H1 (cell line): Measurements from ENCODE around the gene ASZ1. TPM values are rescaled to one million over a fixed set of nuclear protein-coding genes. Genes with fewer than 3 reads are reported as not detected.

ENCODE experiments used
- CTCF ChIA-PET: fragments of 300-600 bp; sonication (Branson Sonifier 250); formaldehyde crosslinking; loops from one replicate; lab custom pipeline; 2021; ENCODE audit not compliant: partially characterized antibody; lab: Charles Lee
- POLR2A ChIA-PET: fragments of 300-600 bp; sonication (Branson Sonifier 250); formaldehyde crosslinking; loops from one replicate; lab custom pipeline; 2021; ENCODE audit warnings: inconsistent platforms; ENCODE audit not compliant: partially characterized antibody; lab: Charles Lee
- DNase-seq, 2 experiments: peaks; one replicate each; pipeline versions ENCODE4 v3.0.0 to v3.0.0-alpha.2; 2010 to 2022; ENCODE audit warnings: low spot score in 2 of 2, low read depth in 1 of 2, mixed read lengths in 1 of 2
- FAIRE-seq: peaks from 2 replicates; lab custom pipeline; 2011; peaks lifted over from hg19 to GRCh38; lab: Jason Lieb, UNC
- H2AFZ ChIP-seq: 2 replicates; pipeline ENCODE4 v1.8.1; 2012; ENCODE audit warnings: low read length, inconsistent platforms
- H2AK5ac ChIP-seq: 2 replicates; pipeline ENCODE4 v1.6.1; 2013; ENCODE audit warnings: low read depth, low read length
- H2BK120ac ChIP-seq: replicated peaks from 2 replicates; pipeline ENCODE3; 2013; ENCODE audit warnings: low read depth, low read length, inconsistent platforms
- H2BK12ac ChIP-seq: 2 replicates; pipeline ENCODE4 v1.6.1; 2013; ENCODE audit warnings: low read depth, low read length
- H2BK15ac ChIP-seq: 2 replicates; pipeline ENCODE4 v1.6.1; 2013; ENCODE audit warnings: low read length
- H2BK20ac ChIP-seq: 2 replicates; pipeline ENCODE4 v1.6.1; 2013; ENCODE audit warnings: low read length
- H2BK5ac ChIP-seq: 2 replicates; pipeline ENCODE4 v1.6.1; 2013; ENCODE audit warnings: low read depth, low read length
- H3K14ac ChIP-seq: 2 replicates; pipeline ENCODE4 v1.6.1; 2013; ENCODE audit warnings: inconsistent platforms; ENCODE audit not compliant: insufficient read length
- H3K18ac ChIP-seq: 2 replicates; pipeline ENCODE4 v1.6.1; 2013; ENCODE audit warnings: low read length; ENCODE audit errors: extremely low read depth
- H3K23ac ChIP-seq: 2 replicates; pipeline ENCODE4 v1.6.1; 2013; ENCODE audit warnings: inconsistent platforms; ENCODE audit not compliant: insufficient read length
- H3K23me2 ChIP-seq: 2 replicates; pipeline ENCODE4 v1.6.1; 2013; ENCODE audit warnings: low read depth, low read length
- H3K27ac ChIP-seq: 2 replicates; pipeline ENCODE4 v1.6.1; 2011; ENCODE audit warnings: low read depth, low read length, inconsistent platforms
- H3K27me3 ChIP-seq, 4 experiments: replicated peaks in 1 of 4; 1 replicate in 1 of 4; 2 replicates in 3 of 4; pipeline versions ENCODE4 v1.6.1 to v1.8.1; 2011 to 2013; ENCODE audit warnings: low read length in 3 of 4, mild to moderate bottlenecking in 3 of 4, inconsistent platforms in 2 of 4, mixed read lengths in 2 of 4, moderate library complexity in 1 of 4; ENCODE audit not compliant: control insufficient read depth in 3 of 4, insufficient read depth in 3 of 4; ENCODE audit errors: extremely low read depth in 1 of 4
- H3K36me3 ChIP-seq, 4 experiments: 2 replicates each; pipeline versions ENCODE4 v1.6.1 to v1.8.1; 2011 to 2013; ENCODE audit warnings: mild to moderate bottlenecking in 4 of 4, low read length in 3 of 4, moderate library complexity in 2 of 4, control low read depth in 1 of 4, inconsistent platforms in 1 of 4; ENCODE audit not compliant: insufficient read depth in 4 of 4, control insufficient read depth in 2 of 4
- H3K4ac ChIP-seq: replicated peaks from 2 replicates; pipeline ENCODE3; 2013; ENCODE audit warnings: low read length, low read depth, mixed read lengths, inconsistent platforms; ENCODE audit not compliant: insufficient read length
- H3K4me1 ChIP-seq, 4 experiments: replicated peaks in 1 of 4; 1 replicate in 1 of 4; 2 replicates in 3 of 4; pipeline versions ENCODE4 v1.6.1 to v1.8.1; 2011 to 2013; ENCODE audit warnings: low read length in 3 of 4, inconsistent platforms in 2 of 4, mixed read lengths in 1 of 4; ENCODE audit not compliant: insufficient read depth in 4 of 4, control insufficient read depth in 3 of 4
- H3K4me2 ChIP-seq, 2 experiments: 2 replicates each; pipeline versions ENCODE4 v1.6.1 to v1.8.1; 2011 to 2013; ENCODE audit warnings: low read depth in 2 of 2, low read length in 2 of 2, control low read depth in 1 of 2, inconsistent platforms in 1 of 2, mild to moderate bottlenecking in 1 of 2; ENCODE audit not compliant: insufficient read depth in 1 of 2
- H3K4me3 ChIP-seq, 4 experiments: fragments of 200-600, 300-600 bp in 1 of 4; sonication (generic), shearing (Covaris generic), sonication (Bioruptor Twin) in 1 of 4; 2 replicates each; pipeline versions ENCODE4 v1.5.1 to v1.8.1; 2011 to 2016; ENCODE audit warnings: low read length in 4 of 4, low read depth in 3 of 4, control low read depth in 2 of 4, inconsistent platforms in 2 of 4, mild to moderate bottlenecking in 2 of 4, mixed read lengths in 1 of 4, moderate library complexity in 1 of 4; ENCODE audit not compliant: insufficient read depth in 2 of 4; ENCODE audit errors: extremely low read depth in 1 of 4
- H3K56ac ChIP-seq: replicated peaks from 2 replicates; pipeline ENCODE3; 2013; ENCODE audit warnings: low read depth, mild to moderate bottlenecking, mixed read lengths, low read length, inconsistent platforms; ENCODE audit not compliant: insufficient read length
- H3K79me1 ChIP-seq: 2 replicates; pipeline ENCODE4 v1.6.1; 2013; ENCODE audit warnings: low read depth, low read length, control low read depth
- H3K79me2 ChIP-seq, 2 experiments: 2 replicates each; pipeline versions ENCODE4 v1.6.1 to v1.8.1; 2012 to 2013; ENCODE audit warnings: low read length in 2 of 2, mild to moderate bottlenecking in 2 of 2, inconsistent platforms in 1 of 2; ENCODE audit not compliant: insufficient read depth in 2 of 2, control insufficient read depth in 1 of 2
- H3K9ac ChIP-seq, 4 experiments: replicated peaks in 1 of 4; 1 replicate in 1 of 4; 2 replicates in 3 of 4; pipeline versions ENCODE4 v1.6.1 to v1.8.1; 2011 to 2013; ENCODE audit warnings: low read depth in 3 of 4, low read length in 3 of 4, control low read depth in 2 of 4, mild to moderate bottlenecking in 2 of 4, moderate library complexity in 2 of 4, inconsistent platforms in 1 of 4; ENCODE audit errors: extremely low read depth in 1 of 4
- H3K9me3 ChIP-seq, 2 experiments: 2 replicates each; pipeline versions ENCODE4 v1.6.1 to v1.8.1; 2012 to 2013; ENCODE audit warnings: mild to moderate bottlenecking in 2 of 2, moderate library complexity in 2 of 2, control low read depth in 1 of 2, inconsistent platforms in 1 of 2, low read depth in 1 of 2, low read length in 1 of 2, mixed read lengths in 1 of 2; ENCODE audit not compliant: insufficient read depth in 2 of 2
- H4K20me1 ChIP-seq, 2 experiments: replicated peaks in 1 of 2; 2 replicates each; pipeline versions ENCODE3 to v1.8.1; 2011 to 2013; ENCODE audit warnings: inconsistent platforms in 2 of 2, low read length in 2 of 2, mild to moderate bottlenecking in 1 of 2; ENCODE audit not compliant: insufficient read depth in 2 of 2, control insufficient read depth in 1 of 2
- H4K5ac ChIP-seq: 2 replicates; pipeline ENCODE4 v1.6.1; 2013; ENCODE audit warnings: low read length, low read depth, mixed read lengths, inconsistent platforms; ENCODE audit not compliant: insufficient read length
- H4K8ac ChIP-seq: 2 replicates; pipeline ENCODE4 v1.8.0; 2013; ENCODE audit warnings: mild to moderate bottlenecking, moderate library complexity, low read length, inconsistent platforms; ENCODE audit not compliant: insufficient read depth; ENCODE audit errors: extremely low read depth
- H4K91ac ChIP-seq: replicated peaks from 2 replicates; pipeline ENCODE3; 2013; ENCODE audit warnings: low read length, mixed read lengths, inconsistent platforms; ENCODE audit not compliant: insufficient read length
- CBX8 ChIP-seq: fragments of 300-800, 300-1000 bp; sonication (generic); IDR thresholded peaks from 2 replicates; pipeline ENCODE4 v1.7.1; 2016; ENCODE audit warnings: low read depth, low read length, borderline replicate concordance
- CEBPB ChIP-seq: IDR thresholded peaks from 2 replicates; pipeline ENCODE4 v1.6.1; 2012; ENCODE audit warnings: low read depth, low read length
- EP300 ChIP-seq, 2 experiments: IDR thresholded peaks; 1 replicate in 1 of 2; 2 replicates in 1 of 2; pipeline ENCODE4 v1.6.1; 2011 to 2012; ENCODE audit warnings: low read depth in 2 of 2, low read length in 2 of 2, mild to moderate bottlenecking in 2 of 2, borderline replicate concordance in 1 of 2, inconsistent platforms in 1 of 2, moderate library complexity in 1 of 2
- HDAC2 ChIP-seq, 2 experiments: fragments of 300-600 bp in 1 of 2; sonication (generic) in 1 of 2; IDR thresholded peaks; 2 replicates each; pipeline ENCODE4 v1.6.1; 2011 to 2012; ENCODE audit warnings: low read depth in 2 of 2, low read length in 2 of 2, mild to moderate bottlenecking in 2 of 2, moderate library complexity in 2 of 2, borderline replicate concordance in 1 of 2, inconsistent platforms in 1 of 2
- MAFK ChIP-seq: IDR thresholded peaks from 2 replicates; pipeline ENCODE4 v1.6.1; 2012; ENCODE audit warnings: low read depth, mild to moderate bottlenecking, improper control_type of control experiment, low read length
- NANOG ChIP-seq: IDR thresholded peaks from 2 replicates; pipeline ENCODE4 v1.6.1; 2011; ENCODE audit warnings: low read length, low read depth, mild to moderate bottlenecking, inconsistent platforms; ENCODE audit not compliant: insufficient read depth, poor library complexity, severe bottlenecking
- NRF1 ChIP-seq: IDR thresholded peaks from 2 replicates; pipeline ENCODE4 v1.6.1; 2011; ENCODE audit warnings: mild to moderate bottlenecking, low read depth, low read length, improper control_type of control experiment
- RBBP5 ChIP-seq: IDR thresholded peaks from 2 replicates; pipeline ENCODE4 v1.7.1; 2012; ENCODE audit warnings: low read depth, mild to moderate bottlenecking, inconsistent platforms, low read length, moderate library complexity, borderline replicate concordance
- RFX5 ChIP-seq: IDR thresholded peaks from 2 replicates; pipeline ENCODE4 v1.6.1; 2011; ENCODE audit warnings: low read depth, low read length, improper control_type of control experiment, borderline replicate concordance
- SAP30 ChIP-seq: fragments of 300-600 bp; sonication (generic); IDR thresholded peaks from 2 replicates; pipeline ENCODE4 v1.7.1; 2012; ENCODE audit warnings: low read length, moderate library complexity, mild to moderate bottlenecking, inconsistent platforms; ENCODE audit not compliant: insufficient read depth, insufficient replicate concordance
- SIN3A ChIP-seq, 2 experiments: IDR thresholded peaks in 1 of 2; conservative IDR thresholded peaks in 1 of 2; 2 replicates each; pipeline ENCODE4 v1.6.1; 2011 to 2012; ENCODE audit warnings: low read length in 2 of 2, improper control_type of control experiment in 1 of 2, low read depth in 1 of 2, mild to moderate bottlenecking in 1 of 2
- TCF12 ChIP-seq: IDR thresholded peaks from 2 replicates; pipeline ENCODE4 v1.6.1; 2011; ENCODE audit warnings: low read depth, mild to moderate bottlenecking, low read length
- WGBS, 2 experiments: shearing (Covaris generic) in 1 of 2; methylation state at CpG; one replicate each; pipeline versions ENCODE4 v1.1.6 to v1.1.7; 2013 to 2015; ENCODE audit warnings: low lambda C conversion rate in 2 of 2, mixed read lengths in 2 of 2, inconsistent platforms in 1 of 2, low coverage in 1 of 2, missing lambda C conversion rate in 1 of 2; ENCODE audit not compliant: insufficient replicate concordance in 2 of 2, insufficient coverage in 1 of 2, insufficient read length in 1 of 2; ENCODE audit errors: extremely low coverage in 1 of 2, missing lambda C conversion rate in 1 of 2; 5-methylcytosine and 5-hydroxymethylcytosine counted together
- polyA plus RNA-seq, 7 experiments: library from polyadenylated mRNA; depleted of rRNA in 3 of 7; stranded (reverse) in 5 of 7; unstranded in 2 of 7; fragments of >200 nt in 5 of 7; fragments of 200-250 nt in 2 of 7; gene quantifications; 1 replicate in 5 of 7; 2 replicates in 1 of 7; 4 replicates in 1 of 7; pipeline versions ENCODE4 v1.2.1 to v1.2.3, GENCODE V29; 2011 to 2013; ENCODE audit warnings: missing spikeins in 2 of 7, mixed read lengths in 2 of 7
- total RNA-seq: library from RNA; stranded (reverse); fragmentation: NEBNext Ultra II Directional; extraction: Animal tissue kit (Norgen Biotek cat#: 25700); gene quantifications from 2 replicates; pipeline ENCODE4 v1.2.1, GENCODE V29; 2021

Gene ASZ1
- total and polyA plus RNA-seq, 2 of the 8 experiments (the other 6 are each of a cell fraction or from before 2014, with no cell fraction given) = not detected

DNA sequence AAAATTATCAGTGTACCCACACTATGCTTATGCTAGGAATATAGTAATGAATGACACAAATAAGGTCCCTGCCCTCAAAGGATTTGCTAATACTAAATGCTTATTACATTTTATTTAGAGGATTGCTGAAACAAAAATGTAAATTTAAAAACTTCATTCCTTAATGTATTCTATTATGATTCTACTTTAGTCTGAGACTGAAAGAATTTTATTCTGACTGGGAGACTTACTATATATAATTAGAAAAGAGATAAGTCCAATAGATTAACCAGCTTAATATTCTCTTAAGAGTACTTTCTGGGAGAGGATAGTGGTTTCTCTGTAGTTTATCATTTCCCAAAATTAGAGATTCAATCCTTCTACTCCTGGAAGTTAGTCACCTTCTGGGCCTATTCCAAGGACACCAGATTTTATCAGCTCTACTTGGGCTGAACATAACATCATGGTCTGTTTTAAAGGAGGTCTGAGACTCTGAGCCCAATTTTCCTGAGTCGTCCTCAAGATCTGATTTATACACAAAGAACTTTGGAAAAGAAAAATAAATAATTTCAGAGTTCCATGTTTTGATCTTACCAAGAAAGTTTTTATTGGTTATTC is 41.1 kb downstream of the ASZ1 start:
- Histone ChIP-seq H3K36me3 (no peaks in the 10 kb centered on the region), H2AK5ac (no peak overlapping the region), H3K56ac (no peak overlapping the region), H2AFZ (no peak overlapping the region), H4K5ac (no peak overlapping the region), H3K27me3 (peaks cover 0 to 2% (median 0%) of the 10 kb centered on the region in 4 experiments; a peak in 1 of 7 replicates), H3K9ac (no peak overlapping the region), H3K27ac (no peak overlapping the region), H4K20me1 (no peaks in the 10 kb centered on the region), H3K9me3 (no peaks in the 10 kb centered on the region), H3K4me3 (no peak overlapping the region), H3K23ac (no peak overlapping the region), H3K79me2 (no peaks in the 10 kb centered on the region), H3K23me2 (no peaks in the 10 kb centered on the region), H2BK5ac (no peak overlapping the region), H3K14ac (no peak overlapping the region), H2BK15ac (no peak overlapping the region), H4K8ac (no peak overlapping the region), H2BK120ac (no peak overlapping the region), H3K4ac (no peak overlapping the region), H3K18ac (no peak overlapping the region), H3K4me1 (no peaks in the 10 kb centered on the region), H3K4me2 (no peak overlapping the region), H2BK20ac (no peak overlapping the region), H2BK12ac (no peak overlapping the region), H3K79me1 (no peaks in the 10 kb centered on the region), H4K91ac (no peak overlapping the region)
- WGBS, 2 experiments = 83% methylated on average over 1 of the region's 1 CpG; no CpG with 5 or more reads in 1 of the 2 experiments
- DNase-seq (no peak), FAIRE-seq (no peak)
- POLR2A ChIA-PET = no interaction called here
- CTCF ChIA-PET = interaction anchor here (1.1 to 1.4 kb wide), 4 partner anchors 12 to 36 kb away, joined by 3 read pairs; no protein-coding TSS in a partner anchor
- no peak for TF ChIP-seq RFX5
- TF ChIP-seq SIN3A (conservative IDR thresholded peaks at IDR 0.05 in 1 of 2, IDR thresholded peaks at IDR 0.05 in 1 of 2; ENCODE audit: low read depth in 1 of 2, low read length in 2 of 2) = no peak
- no peak for TF ChIP-seq NANOG
- TF ChIP-seq HDAC2 (IDR thresholded peaks at IDR 0.05; ENCODE audit: borderline replicate concordance in 1 of 2, low read depth in 2 of 2, low read length in 2 of 2) = no peak
- TF ChIP-seq CEBPB = no peak
- TF ChIP-seq TCF12 = no peak
- no peak for TF ChIP-seq MAFK
- TF ChIP-seq CBX8 = no peak
- no peak for TF ChIP-seq EP300 (IDR thresholded peaks at IDR 0.05; ENCODE audit: borderline replicate concordance in 1 of 2, low read depth in 2 of 2, low read length in 2 of 2)
- TF ChIP-seq RBBP5 = no peak
- TF ChIP-seq SAP30 = no peak
- TF ChIP-seq NRF1 = no peak
